C4-2B (cell line): ENCODE measurements around the gene CALD1.

Source experiments
- CTCF ChIP-seq: fragments of 450-650 bp; conservative IDR thresholded peaks from 2 replicates; pipeline ENCODE4 v1.5.1; 2017; ENCODE audit warnings: mild to moderate bottlenecking
- ZFX ChIP-seq: fragments of 450-650 bp; IDR thresholded peaks from 2 replicates; pipeline ENCODE4 v1.6.1; 2017

DNA sequence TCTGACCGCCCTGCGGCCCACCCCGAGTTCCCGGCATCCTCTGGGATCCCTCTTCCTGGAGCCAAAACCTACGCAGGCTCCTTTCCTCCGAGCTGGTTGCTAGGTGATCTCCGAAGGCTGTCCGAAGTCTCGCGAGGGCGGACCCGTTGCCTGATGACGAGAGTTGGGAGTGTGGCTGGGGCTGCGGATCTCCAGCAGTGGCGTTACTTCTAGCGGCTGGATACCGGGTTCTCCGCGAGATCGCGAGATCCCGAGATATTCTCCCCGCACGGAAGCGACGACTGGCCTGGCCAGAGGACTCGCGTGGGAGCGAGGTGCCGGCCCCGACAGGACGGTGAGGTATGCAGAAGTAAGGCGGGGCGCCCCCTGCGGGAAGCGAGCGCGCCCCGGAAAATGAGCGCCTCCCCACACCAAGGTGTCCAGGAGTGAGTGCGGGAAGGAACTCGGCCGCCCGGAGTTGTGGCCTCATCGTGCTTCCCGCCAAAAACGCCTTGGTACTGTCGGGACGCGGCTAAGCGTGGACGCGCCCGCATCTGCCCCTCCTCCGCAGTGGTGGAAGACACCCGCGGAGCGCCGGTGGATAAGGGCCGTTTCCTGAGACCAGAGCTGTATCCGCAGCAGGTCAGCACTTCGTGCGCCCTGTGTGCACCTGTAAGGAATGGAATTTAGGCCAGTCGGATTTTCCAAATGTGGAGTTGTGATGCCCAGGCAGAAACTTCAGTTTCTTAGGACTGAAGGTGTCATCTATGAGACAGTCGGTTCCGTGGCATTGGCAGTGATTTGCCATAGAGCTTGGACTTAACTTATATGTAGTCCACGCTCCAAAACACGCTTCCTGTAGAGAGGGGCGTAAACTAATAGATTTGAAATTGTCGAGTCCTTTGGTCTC lies 207.2 kb downstream of the CALD1 start, which contains the start of gene AGBL3:
- peak; percentile 88 for TF ChIP-seq CTCF
- TF ChIP-seq ZFX = peak; percentile 69
